Ovary (tissue), 1 donor: ENCODE measurements around the gene L3HYPDH.

ENCODE experiments used
- EP300 ChIP-seq: sonication (generic); formaldehyde crosslinking; IDR thresholded peaks from one replicate; pipeline ENCODE4 v1.6.1; 2017; ENCODE audit warnings: antibody characterized with exemption
- POLR2A ChIP-seq: fragments of 450-650 bp; IDR thresholded peaks from one replicate; pipeline ENCODE4 v1.6.1; 2017; ENCODE audit warnings: antibody characterized with exemption, mild to moderate bottlenecking, moderate library complexity

- TF ChIP-seq POLR2A (no peak), EP300 (no peak)
Observed at GRCh38 chr14:59438195-59438647, 46.0 kb downstream of the L3HYPDH start.
